GM18858 (cell line): ENCODE results near the gene NUP58.

ENCODE experiments used
- ATAC-seq: cut with Tn5 transposase; IDR thresholded peaks from one replicate; pipeline ENCODE4 v1.9.1; 2021; ENCODE audit not compliant: unreplicated experiment

The NUP58 gene

DNA sequence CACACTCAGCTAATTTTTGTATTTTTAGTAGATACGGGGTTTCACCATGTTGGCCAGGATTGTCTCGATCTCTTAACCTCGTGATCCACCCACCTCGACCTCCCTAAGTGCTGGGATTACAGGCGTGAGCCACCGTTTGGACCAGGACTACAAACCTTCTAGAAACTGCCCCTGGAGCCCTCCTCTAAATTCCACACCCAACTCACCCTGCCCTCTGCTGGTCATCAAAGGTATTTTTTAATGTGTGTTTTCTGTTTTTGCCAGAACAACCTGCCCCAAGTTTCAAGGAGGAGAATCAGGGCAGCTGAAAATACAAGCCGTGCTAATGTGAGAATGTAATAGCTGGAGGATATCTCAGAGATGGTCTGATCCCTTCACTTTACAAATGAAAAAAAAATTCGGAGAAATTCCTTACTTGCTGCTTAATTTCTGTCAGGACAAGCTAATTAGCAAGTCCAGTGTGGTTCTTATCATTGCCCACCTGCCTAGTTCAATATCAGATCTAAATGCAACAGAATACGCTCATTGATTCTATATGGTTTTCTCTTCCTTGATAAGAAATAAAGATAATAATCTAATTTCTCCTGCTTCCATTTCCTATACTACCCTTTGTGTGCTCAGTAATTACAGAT, 74.4 kb downstream of the NUP58 start:
- ATAC-seq, result no peak

DNA sequence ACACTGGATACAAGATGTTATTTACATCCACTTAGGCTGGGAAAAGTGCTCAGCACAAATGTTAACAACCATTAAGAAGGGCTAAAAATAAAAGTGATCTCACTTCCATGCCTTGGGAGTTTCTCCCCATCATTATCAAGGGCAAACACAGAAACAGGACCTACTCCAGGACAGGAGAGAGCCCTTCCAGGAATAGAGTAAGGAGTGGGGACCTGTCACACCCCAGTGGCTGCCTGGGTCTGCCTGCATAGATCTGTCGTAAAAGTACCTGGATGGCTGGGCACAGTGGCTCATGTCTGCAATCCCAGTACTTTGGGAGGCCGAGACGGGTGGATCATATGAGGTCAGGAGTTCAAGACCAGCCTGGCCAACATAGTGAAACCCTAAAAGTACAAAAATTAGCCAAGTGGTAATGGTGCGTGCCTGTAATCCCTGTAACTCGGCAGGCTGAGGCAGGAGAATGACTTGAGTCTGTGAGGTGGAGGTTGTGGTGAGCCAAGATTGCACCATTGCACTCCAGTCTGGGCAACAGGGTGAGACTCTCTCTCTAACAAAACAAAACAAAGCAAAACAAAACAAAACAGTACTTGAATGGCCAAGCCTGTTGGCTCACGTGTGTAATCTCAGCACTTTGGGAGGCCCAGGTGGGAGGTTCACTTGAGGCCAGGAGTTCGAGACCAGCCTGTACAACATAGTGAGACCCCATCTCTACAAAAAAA, 76.0 kb downstream of the NUP58 start:
- ATAC-seq, result no peak

DNA sequence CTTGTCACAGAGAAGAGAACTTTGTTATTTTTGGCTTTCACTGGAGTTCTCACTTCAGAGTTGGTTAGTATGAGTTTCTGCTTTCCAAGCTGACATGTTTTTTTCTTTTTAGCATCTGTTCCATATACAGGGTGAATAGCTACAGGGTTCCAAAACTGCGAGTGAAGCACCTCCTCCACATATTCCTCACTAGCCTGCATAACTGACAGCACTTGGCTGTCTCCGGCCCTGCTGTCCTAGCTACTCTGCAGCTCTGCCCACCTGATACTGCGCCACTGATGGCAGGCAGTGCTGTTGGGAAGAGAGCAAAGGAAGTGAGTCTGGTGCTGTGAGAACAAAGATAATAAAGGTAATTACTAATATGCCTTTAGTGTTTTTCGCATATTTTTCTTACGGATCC, 77.1 kb downstream of the NUP58 start:
- no peak for ATAC-seq

DNA sequence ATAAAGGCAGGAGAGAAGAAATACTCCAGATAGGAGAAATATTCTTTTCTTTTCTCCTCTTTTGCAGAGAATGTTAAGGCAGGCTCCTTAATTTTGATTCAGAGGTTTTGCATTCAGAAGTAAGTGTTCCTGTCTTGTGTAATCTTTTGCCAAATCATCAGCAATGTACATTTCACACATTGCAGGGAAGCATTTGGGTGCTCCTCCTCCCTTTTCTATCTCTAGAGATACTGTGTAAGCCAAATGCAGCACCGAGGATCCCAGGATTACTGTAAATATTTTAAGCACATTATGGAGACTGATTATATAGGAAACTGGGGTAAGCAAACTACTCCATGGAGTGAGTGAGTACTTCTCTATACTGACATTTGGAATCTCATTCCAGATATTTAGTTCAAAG, 77.6 kb downstream of the NUP58 start:
- no peak for ATAC-seq

DNA sequence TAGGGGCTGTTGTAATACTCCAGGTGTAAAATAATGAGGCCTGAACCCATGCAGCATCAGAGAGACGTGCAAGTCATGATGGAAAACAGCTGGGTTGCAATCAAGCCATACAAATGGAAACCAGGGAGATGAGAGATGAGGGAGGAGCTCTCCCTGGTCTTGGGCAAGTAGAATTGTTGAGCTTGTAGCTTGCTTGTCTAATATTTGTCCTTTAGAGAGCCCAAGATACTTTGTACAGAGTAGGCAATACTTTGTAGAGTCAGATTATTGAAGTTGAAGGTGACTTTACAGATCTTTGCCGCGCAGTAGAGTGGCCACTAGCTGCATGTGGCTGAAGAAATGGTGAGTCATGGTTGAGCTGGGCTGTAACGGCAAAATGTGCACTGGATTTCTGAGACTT, 78.7 kb downstream of the NUP58 start:
- no peak for ATAC-seq

DNA sequence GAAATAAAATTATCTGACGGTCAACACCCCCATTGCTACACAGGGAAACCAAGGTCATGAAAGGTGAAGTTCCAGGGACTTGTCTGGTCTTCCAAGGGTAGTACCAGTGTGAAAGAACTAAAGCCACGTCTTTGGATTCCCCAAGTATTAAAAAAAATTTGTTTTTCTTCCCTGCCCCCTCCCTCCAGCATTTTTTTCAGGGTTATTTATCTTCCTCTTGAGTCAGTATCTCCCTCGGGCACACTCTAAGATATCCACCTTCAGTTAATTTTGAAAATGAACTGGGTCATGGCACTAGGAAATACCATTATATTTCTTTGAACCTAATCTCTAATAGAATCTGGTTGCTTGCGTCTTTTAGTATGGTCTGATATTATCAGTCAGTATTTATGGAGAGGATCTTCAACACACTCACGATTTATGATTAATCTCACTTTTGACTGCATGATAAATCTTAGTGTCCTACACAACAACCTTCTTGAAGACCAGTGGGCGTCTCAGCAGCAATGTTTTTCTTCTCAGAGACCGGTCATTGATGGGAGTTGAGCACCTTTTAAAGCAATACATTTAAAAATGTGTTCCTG, 79.4 kb downstream of the NUP58 start:
- ATAC-seq, result no peak

DNA sequence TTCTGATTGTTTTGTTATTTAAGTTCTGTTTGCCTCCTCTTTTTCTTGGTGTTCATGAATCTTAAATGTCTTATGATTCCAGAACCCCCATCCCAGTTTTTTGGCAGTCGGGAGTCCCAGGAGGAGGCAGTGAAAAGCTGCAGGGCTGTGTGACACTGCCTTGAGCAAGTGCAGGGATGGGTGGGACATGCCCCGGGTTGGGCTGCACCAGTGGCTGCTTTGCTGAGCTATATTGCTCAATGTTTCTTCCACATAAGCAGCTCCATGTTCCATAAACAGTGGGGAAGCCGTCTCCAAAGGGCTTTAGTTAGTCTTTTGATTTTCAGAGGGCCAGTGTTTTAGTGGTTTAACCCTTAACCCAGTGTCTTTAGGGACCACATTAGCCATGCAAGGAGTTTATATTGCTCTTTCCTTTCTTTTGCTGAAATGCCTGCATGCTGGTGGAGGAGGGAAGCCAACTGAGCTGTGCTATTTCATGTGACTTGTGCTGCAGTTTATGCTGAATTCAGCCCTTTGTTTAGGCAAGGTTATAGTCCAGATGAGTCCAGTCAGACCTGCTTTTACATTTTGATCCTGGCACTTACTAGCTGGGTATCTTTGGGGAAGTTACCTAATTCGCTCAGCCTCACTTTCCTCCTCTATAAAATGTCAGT, 83.5 kb downstream of the NUP58 start:
- ATAC-seq, result no peak

DNA sequence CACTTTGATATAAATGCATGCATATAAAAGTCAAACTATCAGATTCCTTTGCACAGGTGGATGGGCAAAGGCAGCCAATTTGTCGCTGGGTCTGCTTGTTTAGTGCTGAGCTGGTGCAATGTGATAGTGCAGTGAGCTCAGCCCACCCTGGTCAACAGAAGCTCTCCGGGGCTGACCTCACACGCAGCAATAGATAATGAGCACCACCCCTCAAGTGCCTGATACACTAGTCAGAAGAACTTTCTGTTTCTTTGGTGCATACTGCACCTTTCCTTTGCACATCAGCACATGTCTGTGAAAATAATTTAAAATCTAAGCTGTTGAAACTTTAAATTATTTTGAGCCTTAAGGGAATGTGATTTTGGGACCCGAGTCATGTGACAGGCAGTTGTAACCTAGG, 90.5 kb downstream of the NUP58 start:
- no peak for ATAC-seq
